ENCODE data around the gene TAPBP.

Gene TAPBP

GRCh38 chr6:33320315-33321181 lies 6.7 kb upstream of the TAPBP start:
- in situ Hi-C loops (cut with HindIII; ENCODE audit: low sequenced_read_pairs): no loop called here

- in situ Hi-C loops (cut with HindIII; ENCODE audit: low sequenced_read_pairs): no loop called here
Observed at GRCh38 chr6:33319939-33320314, 6.0 kb upstream of the TAPBP start.

- in situ Hi-C loops (cut with HindIII; ENCODE audit: low sequenced_read_pairs): no loop called here
Observed at GRCh38 chr6:33318426-33319073, 4.7 kb upstream of the TAPBP start.

- in situ Hi-C loops (cut with HindIII; ENCODE audit: low sequenced_read_pairs): no loop called here
Observed at GRCh38 chr6:33317669-33318425, 4.0 kb upstream of the TAPBP start, which contains the start of gene ZBTB22. Gene ZBTB22 (minus strand): TSS chr6:33317744. CDS start chr6:33316916, 828 bp downstream.

- in situ Hi-C loops (cut with HindIII; ENCODE audit: low sequenced_read_pairs): no loop called here
Observed at GRCh38 chr6:33317419-33317668, 3.5 kb upstream of the TAPBP start.

GRCh38 chr6:33316603-33317418 lies 2.9 kb upstream of the TAPBP start:
- in situ Hi-C loops (cut with HindIII; ENCODE audit: low sequenced_read_pairs): no loop called here

- in situ Hi-C loops (cut with HindIII; ENCODE audit: low sequenced_read_pairs): no loop called here
Observed at GRCh38 chr6:33315793-33316602, 2.1 kb upstream of the TAPBP start.

- in situ Hi-C loops (cut with HindIII; ENCODE audit: low sequenced_read_pairs): no loop called here
Observed at GRCh38 chr6:33314943-33315792, 1.3 kb upstream of the TAPBP start.

- in situ Hi-C loops (cut with HindIII; ENCODE audit: low sequenced_read_pairs): no loop called here
Observed at GRCh38 chr6:33314515-33314942, 651 bp upstream of the TAPBP start.

- in situ Hi-C loops (cut with HindIII; ENCODE audit: low sequenced_read_pairs): no loop called here
Observed at GRCh38 chr6:33313105-33313708, 671 bp downstream of the TAPBP start.

GRCh38 chr6:33312361-33313104 lies 1.3 kb downstream of the TAPBP start:
- in situ Hi-C loops (cut with HindIII; ENCODE audit: low sequenced_read_pairs): no loop called here

- in situ Hi-C loops (cut with HindIII; ENCODE audit: low sequenced_read_pairs): no loop called here
Observed at GRCh38 chr6:33306356-33306755, 7.5 kb downstream of the TAPBP start.

- in situ Hi-C loops (cut with HindIII; ENCODE audit: low sequenced_read_pairs): no loop called here
Observed at GRCh38 chr6:33305052-33305451, 8.8 kb downstream of the TAPBP start.

- in situ Hi-C loops (cut with HindIII; ENCODE audit: low sequenced_read_pairs): no loop called here
Observed at GRCh38 chr6:33304216-33304615, 9.7 kb downstream of the TAPBP start.

- in situ Hi-C loops (cut with HindIII; ENCODE audit: low sequenced_read_pairs): no loop called here
Observed at GRCh38 chr6:33301877-33302276, 12.0 kb downstream of the TAPBP start.

GRCh38 chr6:33299237-33299944 lies 14.5 kb downstream of the TAPBP start:
- in situ Hi-C loops (cut with HindIII; ENCODE audit: low sequenced_read_pairs): no loop called here

- in situ Hi-C loops (cut with HindIII; ENCODE audit: low sequenced_read_pairs): no loop called here
Observed at GRCh38 chr6:33298773-33299236, 15.1 kb downstream of the TAPBP start, which contains the start of gene RGL2. Gene RGL2 (minus strand): TSS chr6:33298942. CDS start chr6:33298610, 332 bp downstream.

Data from DLD1 (cell line).